OCI-LY1 (cell line): Measurements from ENCODE around the gene RPGRIP1.

Source experiments
- H2AFZ ChIP-seq: fragments of 200-600 bp; sonication (generic), shearing (Covaris generic); 2 replicates; pipeline ENCODE4 v1.6.0; 2014; ENCODE audit warnings: antibody characterized with exemption, mild to moderate bottlenecking, low read length
- H3F3A ChIP-seq: fragments of 200-600 bp; sonication (generic), shearing (Covaris generic); 2 replicates; pipeline ENCODE4 v1.6.0; 2014; ENCODE audit warnings: mild to moderate bottlenecking, antibody characterized with exemption, low read length, moderate library complexity; ENCODE audit not compliant: insufficient read depth
- H3K27ac ChIP-seq: fragments of 200-600 bp; sonication (generic); 2 replicates; pipeline ENCODE4 v1.5.1; 2014; ENCODE audit warnings: low read length, mixed run types, mild to moderate bottlenecking, low read depth; ENCODE audit not compliant: poor library complexity, severe bottlenecking
- H3K27me3 ChIP-seq: fragments of 200-600 bp; sonication (generic); 2 replicates; pipeline ENCODE4 v1.6.0; 2014; ENCODE audit warnings: antibody characterized with exemption, mild to moderate bottlenecking, low read length, moderate library complexity; ENCODE audit not compliant: insufficient read depth
- H3K36me3 ChIP-seq: fragments of 200-600 bp; sonication (generic); 2 replicates; pipeline ENCODE4 v1.6.1; 2014; ENCODE audit warnings: mild to moderate bottlenecking, antibody characterized with exemption, low read length, moderate library complexity, mixed read lengths; ENCODE audit not compliant: insufficient read depth
- H3K4me1 ChIP-seq: fragments of 200-600 bp; sonication (generic); 2 replicates; pipeline ENCODE4 v1.5.1; 2014; ENCODE audit warnings: mild to moderate bottlenecking, low read length, moderate library complexity; ENCODE audit not compliant: insufficient read depth, severe bottlenecking
- H3K4me2 ChIP-seq: fragments of 200-600 bp; sonication (generic), shearing (Covaris generic); 2 replicates; pipeline ENCODE4 v1.6.1; 2014; ENCODE audit warnings: low read length
- H3K4me3 ChIP-seq: fragments of 200-600 bp; sonication (generic); 2 replicates; pipeline ENCODE4 v1.5.1; 2014; ENCODE audit warnings: low read length, low read depth, mild to moderate bottlenecking, mixed read lengths; ENCODE audit not compliant: poor library complexity, severe bottlenecking
- H3K79me2 ChIP-seq: fragments of 200-600 bp; shearing (Covaris generic); 2 replicates; pipeline ENCODE4 v1.6.1; 2016; ENCODE audit warnings: mixed run types, low read length, mixed read lengths; ENCODE audit not compliant: insufficient read depth
- H3K9ac ChIP-seq: fragments of 200-600 bp; sonication (generic), shearing (Covaris generic); 2 replicates; pipeline ENCODE4 v1.6.1; 2014; ENCODE audit warnings: mild to moderate bottlenecking, low read length, mixed read lengths
- H3K9me2 ChIP-seq: fragments of 200-600 bp; sonication (generic), shearing (Covaris generic); 2 replicates; pipeline ENCODE4 v1.6.1; 2014; ENCODE audit warnings: low read depth, mild to moderate bottlenecking, low read length, mixed read lengths
- H3K9me3 ChIP-seq: fragments of 200-600 bp; shearing (Covaris generic); 2 replicates; pipeline ENCODE4 v1.6.1; 2014; ENCODE audit warnings: low read length, mixed read lengths
- H4K20me1 ChIP-seq: fragments of 200-600 bp; sonication (generic), shearing (Covaris generic); 2 replicates; pipeline ENCODE4 v1.6.0; 2016; ENCODE audit warnings: mild to moderate bottlenecking, low read length; ENCODE audit not compliant: insufficient read depth
- CTCF ChIP-seq: fragments of 200-600 bp; sonication (generic), shearing (Covaris generic); IDR thresholded peaks from 2 replicates; pipeline ENCODE4 v1.5.1; 2017; ENCODE audit warnings: mild to moderate bottlenecking, antibody characterized with exemption, low read length, moderate library complexity, mixed read lengths
- EZH2 ChIP-seq: fragments of 200-600 bp; sonication (generic), shearing (Covaris generic); IDR thresholded peaks from 2 replicates; pipeline ENCODE4 v1.8.0; 2017; ENCODE audit warnings: borderline replicate concordance, mixed run types, mild to moderate bottlenecking, antibody characterized with exemption, low read length, moderate library complexity, mixed read lengths

Gene RPGRIP1

DNA sequence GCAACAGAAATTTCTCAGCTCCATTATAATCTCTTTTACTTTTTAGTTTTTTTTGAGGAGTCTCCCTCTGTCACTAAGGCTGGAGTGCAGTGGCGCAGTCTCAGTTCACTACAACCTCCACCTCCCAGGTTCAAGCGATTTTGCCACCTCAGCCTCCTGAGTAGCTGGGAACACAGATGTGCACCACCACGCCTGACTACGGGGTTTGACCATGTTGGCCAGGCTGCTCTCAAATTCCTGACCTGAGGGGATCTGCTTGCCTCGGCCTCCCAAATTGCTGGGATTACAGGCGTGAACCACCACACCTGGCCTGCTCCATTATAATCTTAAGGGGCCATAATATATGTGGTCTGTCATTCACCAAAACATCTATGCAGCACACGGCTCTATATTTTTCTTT lies 34.1 kb upstream of the RPGRIP1 start:
- Histone ChIP-seq H3K9ac (no peak overlapping the region), H4K20me1 (peaks cover 14% of the 10 kb centered on the region), H3K4me1 (no peaks in the 10 kb centered on the region), H3F3A (peaks cover 14% of the 10 kb centered on the region), H3K9me3 (no peaks in the 10 kb centered on the region), H3K9me2 (no peaks in the 10 kb centered on the region), H3K36me3 (peaks cover 97% of the 10 kb centered on the region), H2AFZ (no peak overlapping the region), H3K4me2 (no peak overlapping the region), H3K27ac (no peak overlapping the region), H3K4me3 (no peak overlapping the region), H3K27me3 (no peaks in the 10 kb centered on the region), H3K79me2 (peaks cover 100% of the 10 kb centered on the region)
- TF ChIP-seq CTCF: no peak
- no peak for TF ChIP-seq EZH2

DNA sequence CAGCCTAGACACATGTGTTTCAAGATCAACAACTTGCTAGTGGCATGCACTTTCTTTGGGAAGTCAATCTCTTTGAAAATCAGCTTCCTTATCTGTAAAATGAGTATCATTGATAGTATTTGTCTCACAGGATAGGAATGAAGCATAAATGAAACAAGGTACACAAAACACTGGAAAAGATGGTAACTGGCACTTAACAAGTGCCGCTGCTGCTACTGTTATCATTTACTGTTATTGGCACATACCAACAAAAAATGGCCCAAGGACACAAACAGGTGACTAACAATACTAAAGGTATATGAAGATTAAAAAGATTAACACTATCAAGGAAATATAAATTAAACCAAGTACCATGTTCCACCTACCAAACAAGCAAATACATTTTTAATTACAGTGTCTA lies 31.5 kb upstream of the RPGRIP1 start:
- H3K9ac ChIP-seq: no peak overlapping the region
- H3K4me3 ChIP-seq: no peak overlapping the region
- no peak overlapping the region for H2AFZ ChIP-seq
- no peaks in the 10 kb centered on the region for H3K4me1 ChIP-seq
- no peak overlapping the region for H3K27ac ChIP-seq
- H3F3A ChIP-seq: peaks cover 1% of the 10 kb centered on the region
- H3K36me3 ChIP-seq: peaks cover 100% of the 10 kb centered on the region
- H3K9me3 ChIP-seq: no peaks in the 10 kb centered on the region
- peaks cover 100% of the 10 kb centered on the region for H3K79me2 ChIP-seq
- no peaks in the 10 kb centered on the region for H3K9me2 ChIP-seq
- H3K27me3 ChIP-seq: no peaks in the 10 kb centered on the region
- TF ChIP-seq CTCF (no peak), EZH2 (no peak)
- H4K20me1 ChIP-seq: peaks cover 18% of the 10 kb centered on the region
- no peak overlapping the region for H3K4me2 ChIP-seq

GRCh38 chr14:21248739-21249411 lies 31.0 kb upstream of the RPGRIP1 start:
- no peaks in the 10 kb centered on the region for H3K9me2 ChIP-seq
- no peaks in the 10 kb centered on the region for H3K27me3 ChIP-seq
- H2AFZ ChIP-seq: no peak overlapping the region
- H4K20me1 ChIP-seq: peaks cover 18% of the 10 kb centered on the region
- H3K36me3 ChIP-seq: peaks cover 100% of the 10 kb centered on the region
- H3F3A ChIP-seq: no peaks in the 10 kb centered on the region
- no peaks in the 10 kb centered on the region for H3K4me1 ChIP-seq
- TF ChIP-seq EZH2 (no peak), CTCF (no peak)
- H3K79me2 ChIP-seq: peaks cover 100% of the 10 kb centered on the region
- no peak overlapping the region for H3K9ac ChIP-seq
- no peak overlapping the region for H3K27ac ChIP-seq
- H3K4me3 ChIP-seq: no peak overlapping the region
- no peaks in the 10 kb centered on the region for H3K9me3 ChIP-seq
- H3K4me2 ChIP-seq: no peak overlapping the region
